Renal cortex interstitium (tissue), 11 donors: ENCODE results near the gene ASB1. TPM values are rescaled to one million over a fixed set of nuclear protein-coding genes. Genes with fewer than 3 reads are reported as not detected.

ENCODE experiments used
- DNase-seq, 11 donors: peaks; one replicate each; pipeline ENCODE4 v3.0.0-alpha.2; 2013; ENCODE audit warnings: low read depth in 9 of 11, low spot score in 4 of 11; ENCODE audit errors: extremely low read depth in 1 of 11
- polyA plus RNA-seq, 3 donors: library from polyadenylated mRNA; unstranded; fragments of 120-200 nt; gene quantifications; one replicate each; pipeline ENCODE4 v1.2.1, GENCODE V29; 2013; ENCODE audit not compliant: insufficient read length in 3 of 3

Gene ASB1
- polyA plus RNA-seq, 3 donors, result 29.2 to 31.1 (median 30.4) TPM

DNA sequence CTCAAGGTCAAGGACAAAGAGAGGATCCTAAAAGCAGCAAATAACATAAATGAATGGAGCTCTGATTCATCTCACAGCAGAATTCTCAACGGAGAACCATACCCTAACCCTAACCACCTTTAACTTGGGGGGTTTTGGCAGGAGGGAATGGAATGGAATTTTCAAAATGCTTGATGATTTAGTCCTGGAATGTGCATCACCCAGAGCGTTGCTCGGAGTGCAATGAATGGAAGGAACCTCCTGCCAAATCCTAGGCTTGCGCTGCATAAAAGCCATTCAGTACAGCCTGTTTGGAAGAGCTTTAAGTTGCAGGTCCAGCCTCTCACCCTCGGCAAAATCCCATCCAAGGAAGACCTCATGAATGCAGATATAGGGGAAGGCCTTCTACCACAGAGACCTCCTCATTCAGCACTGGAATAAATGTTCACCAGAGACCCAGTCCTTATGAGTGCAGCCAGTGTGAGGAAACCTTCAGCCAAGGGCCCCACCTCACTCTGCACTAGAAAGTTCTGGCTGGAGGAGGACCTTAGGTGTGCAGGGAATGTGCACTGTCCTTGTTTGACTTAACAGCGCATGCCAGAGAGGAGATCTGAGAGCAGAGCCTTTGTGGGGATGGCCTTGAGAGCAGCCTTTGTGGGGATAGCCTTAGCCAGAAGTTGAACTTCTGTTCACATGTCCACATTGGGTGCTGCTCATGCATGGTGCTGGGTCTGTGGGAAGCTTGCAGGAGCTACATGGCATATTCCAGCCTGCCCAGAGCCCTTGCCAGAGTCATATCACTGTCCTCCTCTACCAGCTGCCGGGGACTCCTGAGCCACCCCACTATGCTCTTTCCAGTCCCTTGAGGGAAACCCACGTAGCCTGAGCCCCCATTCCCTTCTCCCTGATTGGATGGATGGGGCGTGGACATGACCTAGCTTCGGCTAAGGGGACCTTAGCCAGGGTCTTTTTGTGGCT, 30.5 kb downstream of the ASB1 start:
- no peak for DNase-seq

DNA sequence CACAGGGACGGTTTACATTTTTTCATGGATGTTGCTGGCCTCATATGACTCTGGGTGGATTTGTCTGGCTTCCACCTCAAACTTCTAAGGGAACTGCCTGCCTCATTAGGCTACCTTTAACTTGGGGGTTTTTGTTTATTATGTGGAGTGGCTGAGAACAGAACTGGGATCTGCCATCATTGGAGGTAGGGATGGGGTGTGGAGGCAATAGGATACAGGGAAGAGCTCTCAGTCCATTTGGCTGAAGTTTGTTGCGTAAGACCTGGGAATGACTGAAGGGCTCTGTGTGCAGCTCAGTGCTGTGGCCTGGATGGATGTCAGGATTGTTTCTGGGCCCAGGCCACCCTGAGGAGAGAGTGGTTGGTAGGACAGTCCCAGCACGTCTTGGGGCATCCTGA, 31.2 kb downstream of the ASB1 start:
- DNase-seq, result no peak

DNA sequence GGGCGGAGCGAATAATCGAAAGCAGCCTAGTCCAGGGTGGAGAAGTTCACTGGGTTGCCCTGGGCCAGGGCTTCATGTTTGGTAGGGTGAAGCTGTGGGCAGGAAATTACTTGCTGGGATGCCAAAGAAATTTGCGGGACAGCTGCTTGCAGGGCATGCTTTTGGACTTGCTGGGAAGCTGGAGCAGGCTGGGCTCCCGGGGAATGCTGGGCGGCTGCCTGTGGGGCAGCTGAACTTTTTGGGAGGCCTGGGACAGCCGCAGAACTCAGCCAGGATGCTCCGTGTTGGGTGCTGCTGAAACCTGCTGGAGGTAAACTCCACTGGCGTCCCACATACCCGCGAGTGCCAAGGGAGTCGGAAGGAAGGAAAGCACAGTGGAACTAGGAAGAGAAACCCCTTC, 31.9 kb downstream of the ASB1 start:
- DNase-seq, result no peak

DNA sequence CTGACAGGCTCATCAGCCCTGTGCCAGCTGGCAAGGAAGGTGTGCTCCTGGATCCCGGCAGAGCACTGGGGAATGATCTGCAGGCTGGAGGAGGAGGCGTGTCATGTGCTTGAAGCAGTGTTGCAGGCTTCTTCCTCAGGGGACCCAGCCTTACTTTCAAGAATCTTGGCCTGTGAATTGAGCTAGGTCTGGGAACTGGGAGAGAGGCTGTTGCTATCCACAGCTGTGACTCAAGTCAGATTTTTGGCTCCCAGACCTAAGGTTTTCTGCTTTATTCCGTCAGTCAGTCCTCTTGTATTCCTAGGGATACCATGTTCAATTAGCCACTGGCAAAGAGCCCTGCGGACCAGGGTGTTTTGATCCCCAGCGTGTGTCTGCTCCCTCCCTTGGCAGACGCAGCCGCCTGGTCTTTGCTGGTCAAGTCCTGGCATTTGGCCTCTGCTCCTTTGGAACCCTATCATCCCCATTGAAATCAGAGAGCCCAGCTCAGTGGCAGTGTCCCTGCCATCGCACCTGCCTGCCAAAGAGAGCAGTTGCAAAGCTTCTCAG, 32.4 kb downstream of the ASB1 start:
- DNase-seq, result peak in 2 of 11 donors; percentile 33 to 34

DNA sequence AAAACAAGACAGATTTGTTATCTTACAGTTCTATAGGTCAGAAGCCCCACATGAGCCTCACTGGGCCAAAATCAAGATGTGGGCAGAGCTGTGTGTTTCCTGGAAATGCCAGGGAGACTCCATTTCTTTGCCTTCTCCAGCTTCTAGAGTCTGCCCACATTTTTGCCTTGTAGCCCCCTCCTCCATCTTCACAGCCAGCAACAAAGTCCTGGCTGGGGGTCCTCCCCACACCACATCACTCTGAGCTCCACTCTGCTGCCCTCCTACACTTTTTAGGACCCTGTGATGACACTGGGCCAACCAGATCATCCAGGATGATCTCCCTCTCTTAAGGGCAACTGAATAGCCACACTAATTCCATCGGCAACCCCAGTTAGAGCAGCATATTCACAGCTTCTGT, 34.3 kb downstream of the ASB1 start:
- DNase-seq, result no peak

DNA sequence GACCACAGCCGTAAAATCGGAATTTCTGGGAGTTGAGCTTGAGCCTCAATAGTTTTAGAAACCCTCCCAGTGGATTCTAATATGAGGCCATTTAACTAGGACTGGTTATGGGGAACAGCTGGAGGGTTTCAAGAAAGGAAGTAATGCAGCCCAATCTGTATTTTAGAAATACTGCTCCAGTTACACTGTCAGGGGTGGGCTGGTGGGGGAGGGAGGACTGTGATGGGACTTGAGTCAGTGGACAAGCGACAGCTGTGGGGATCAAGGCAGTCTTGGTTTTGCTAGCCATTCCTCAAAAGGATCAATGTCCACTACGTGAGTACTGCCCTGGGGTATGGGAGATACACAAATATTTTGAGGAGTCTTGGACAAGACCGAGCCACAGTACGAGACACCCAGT, 34.8 kb downstream of the ASB1 start:
- DNase-seq, result peak in 8 of 11 donors; percentile 27 to 75 (median 64)

DNA sequence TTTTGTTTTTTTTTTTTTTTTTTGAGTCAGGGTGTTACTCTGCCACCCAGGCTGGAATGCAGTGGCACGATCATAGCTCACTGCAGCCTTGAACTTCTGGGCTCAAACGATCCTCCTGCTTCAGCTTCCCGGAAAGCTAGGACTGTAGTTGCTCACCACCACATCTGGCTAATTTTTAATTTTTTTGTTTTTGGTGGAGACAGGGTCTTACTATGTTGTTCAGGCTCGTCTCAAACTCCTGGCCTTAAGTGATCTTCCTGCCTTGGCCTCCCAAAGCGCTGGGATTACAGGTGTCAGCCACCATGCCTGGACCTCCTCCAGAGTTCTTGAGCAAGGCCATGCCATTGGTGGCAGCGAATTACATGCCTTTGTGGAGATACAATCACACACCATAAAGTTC, 35.2 kb downstream of the ASB1 start:
- DNase-seq, result no peak

DNA sequence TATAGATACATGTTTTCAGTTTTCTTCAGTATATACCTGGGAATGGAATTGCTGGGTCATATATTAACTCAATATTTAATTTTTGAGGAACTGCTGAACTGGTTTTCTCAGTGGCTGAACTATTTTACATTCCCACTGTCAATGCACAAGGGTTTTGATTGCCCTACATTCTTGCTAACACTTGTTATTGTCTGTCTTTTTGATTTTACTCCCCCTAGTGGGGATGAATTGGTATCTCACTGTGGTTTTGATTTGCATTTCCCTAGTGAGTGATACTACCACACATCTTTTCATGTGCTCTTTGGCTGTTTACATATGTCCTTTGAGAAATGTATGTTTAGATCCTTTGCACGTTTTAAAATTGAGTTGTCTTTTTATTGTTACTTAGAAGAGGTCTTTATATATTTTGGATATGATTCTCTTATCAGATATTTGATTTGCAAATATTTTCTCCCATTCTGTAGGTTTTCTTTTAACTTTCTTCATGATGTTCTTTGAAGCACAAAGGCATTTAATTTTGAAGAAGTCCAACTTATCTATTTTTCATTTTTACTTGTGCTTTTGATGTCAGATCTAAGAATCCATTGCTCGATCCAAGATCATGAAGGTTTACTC, 36.2 kb downstream of the ASB1 start:
- DNase-seq, result no peak

DNA sequence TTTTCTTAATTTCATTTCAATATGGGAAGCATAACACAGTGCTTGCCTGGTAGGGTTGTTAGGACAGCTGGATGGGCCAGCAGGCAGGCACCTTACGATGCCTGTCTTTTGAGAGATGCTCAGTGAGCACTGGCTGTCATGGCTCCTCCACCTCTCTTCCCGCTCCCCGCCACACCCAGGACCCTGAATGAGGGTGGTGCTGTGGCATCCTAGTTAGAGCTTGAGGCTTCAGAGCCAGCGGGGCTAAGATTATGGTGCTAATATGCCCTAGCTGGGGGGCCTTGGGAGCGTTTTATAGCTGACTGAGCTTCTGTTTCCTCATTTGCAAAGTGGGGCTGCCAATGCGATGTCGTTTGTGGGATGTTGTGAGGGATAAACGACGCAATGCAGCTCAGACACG, 37.7 kb downstream of the ASB1 start:
- DNase-seq, result no peak

DNA sequence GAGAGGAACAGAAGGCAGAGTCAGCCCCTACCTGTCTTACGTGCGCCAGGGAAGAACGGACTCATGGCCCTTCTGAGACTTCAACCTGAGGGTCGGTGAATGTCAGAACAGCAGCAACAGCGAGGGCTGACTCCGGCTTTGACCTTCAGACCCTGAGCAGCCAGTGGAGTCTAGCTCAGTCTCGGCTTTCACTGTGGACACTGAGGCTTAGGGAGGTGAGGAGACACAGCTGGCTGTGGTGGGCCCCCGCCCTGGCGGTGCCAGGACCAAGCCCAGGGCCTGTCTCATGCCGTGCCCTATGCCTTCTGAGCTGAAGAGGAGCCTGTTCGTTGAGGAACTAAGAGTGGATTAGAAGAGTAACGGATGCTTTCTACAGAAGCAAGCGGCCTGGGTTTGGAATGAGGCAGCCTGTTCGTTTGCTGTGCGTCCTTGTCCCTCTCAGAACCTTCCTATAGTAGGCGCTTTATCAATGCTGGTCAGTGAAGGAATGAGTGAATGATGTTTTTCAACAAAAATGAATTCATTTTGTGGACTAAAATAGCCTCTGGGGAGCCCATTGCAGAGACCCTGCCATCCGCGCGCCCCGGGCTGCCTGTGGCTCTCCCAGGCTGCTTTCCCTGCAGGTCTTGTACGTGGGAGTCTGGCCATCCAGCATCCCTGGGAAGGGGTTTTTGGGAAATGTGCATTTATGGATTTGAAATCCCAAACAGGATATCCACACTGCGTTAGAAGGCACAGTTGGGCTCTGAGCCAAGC, 38.9 kb downstream of the ASB1 start:
- DNase-seq, result no peak

DNA sequence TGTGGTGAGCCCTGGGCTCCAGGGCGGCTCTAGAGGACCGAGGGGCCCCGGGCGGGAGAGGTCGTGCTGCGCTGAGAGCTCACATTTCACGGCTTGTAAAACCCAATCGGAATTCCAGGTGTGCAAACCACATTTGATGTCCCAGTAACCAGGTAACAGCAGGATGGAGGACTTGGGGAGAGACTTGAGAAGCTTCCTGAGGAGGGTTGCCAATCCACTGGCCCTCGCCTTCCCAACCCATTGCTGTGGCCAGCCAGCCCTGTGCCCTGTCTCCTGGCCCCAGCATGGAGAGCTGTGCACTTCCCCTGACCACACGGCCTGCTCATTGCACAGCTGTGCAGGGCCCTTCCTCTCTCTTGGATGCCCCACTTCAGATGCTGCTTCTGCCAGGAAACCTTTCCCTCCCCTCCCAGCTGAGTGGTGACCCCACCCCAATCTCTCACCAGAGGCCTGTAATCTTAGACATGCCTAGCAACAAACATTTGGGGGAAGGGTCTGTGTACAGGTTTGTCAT, 39.6 kb downstream of the ASB1 start:
- peak in 4 of 11 donors; percentile 17 to 46 (median 30) for DNase-seq

DNA sequence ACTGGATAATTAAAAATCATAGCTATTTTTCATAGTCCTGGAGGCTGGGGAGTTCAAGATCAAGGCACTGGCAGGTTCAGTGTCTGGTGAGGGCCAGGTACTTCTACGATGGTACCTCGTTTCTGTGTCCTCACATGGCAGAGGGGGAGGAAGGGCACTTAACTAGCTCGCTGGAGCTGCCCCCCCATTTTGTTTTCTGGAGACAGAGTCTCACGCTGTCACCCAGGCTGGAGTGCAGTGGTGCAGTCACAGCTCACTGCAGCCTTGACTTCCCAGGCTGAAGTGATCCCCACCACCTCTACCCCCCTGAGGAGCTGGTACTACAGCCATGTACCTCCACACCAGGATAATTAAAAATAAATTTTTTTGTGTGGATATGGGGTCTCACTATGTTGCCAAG, 40.3 kb downstream of the ASB1 start:
- no peak for DNase-seq

DNA sequence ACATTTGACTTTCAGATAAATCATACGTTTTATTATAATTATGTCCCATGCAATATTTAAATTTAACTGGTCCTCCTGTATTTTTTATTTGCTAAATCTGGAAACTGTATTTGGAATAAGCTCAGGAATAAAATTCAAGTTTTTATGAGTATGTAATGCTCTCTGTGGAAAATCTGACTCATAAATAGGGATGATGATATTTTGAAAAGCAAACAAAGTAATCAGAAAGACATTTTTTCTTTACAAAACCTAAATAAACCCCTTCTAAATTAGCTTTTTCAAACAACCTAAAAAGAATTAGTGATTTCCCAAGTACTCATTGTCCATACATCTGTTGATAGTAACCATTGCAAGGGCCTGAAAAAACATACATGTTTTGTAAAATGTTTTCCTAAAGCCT, 41.1 kb downstream of the ASB1 start:
- DNase-seq, result no peak

DNA sequence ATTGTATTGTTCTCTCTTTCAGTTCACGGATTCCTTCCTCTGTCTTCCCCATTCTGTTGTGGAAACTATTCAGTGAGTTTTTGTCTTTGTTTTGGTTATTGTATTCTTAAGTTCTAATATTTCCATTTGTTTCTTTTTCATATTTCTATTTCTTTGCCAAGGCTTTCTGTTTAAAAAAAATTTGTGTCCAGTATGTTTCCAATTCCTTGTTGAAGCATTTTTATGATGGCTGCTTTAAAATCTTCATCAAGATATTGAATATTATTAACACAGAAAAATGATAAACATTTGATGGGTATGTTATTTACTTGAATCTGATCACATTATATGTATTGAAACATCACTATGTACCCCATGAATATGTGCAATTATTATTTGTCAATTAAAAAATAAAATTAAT, 42.4 kb downstream of the ASB1 start:
- no peak for DNase-seq

DNA sequence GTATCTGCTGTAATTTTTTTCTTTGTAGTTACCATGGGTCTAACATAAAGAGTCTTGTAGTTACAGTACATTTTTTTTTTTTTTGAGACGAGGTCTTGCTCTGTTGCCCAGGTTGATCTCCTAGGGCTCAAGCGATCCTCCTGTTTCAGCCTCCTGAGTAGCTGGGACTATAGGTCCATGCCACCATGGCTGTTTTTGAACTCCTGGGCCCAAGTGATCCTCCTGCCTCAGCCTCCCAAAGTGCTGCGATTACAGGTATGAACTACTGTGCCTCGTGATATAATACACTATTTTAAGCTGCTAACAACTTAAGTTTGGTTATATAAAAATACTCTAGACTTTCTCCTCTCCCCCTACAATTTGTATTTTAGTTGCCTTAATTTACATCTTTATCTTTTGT, 46.3 kb downstream of the ASB1 start:
- DNase-seq, result no peak

DNA sequence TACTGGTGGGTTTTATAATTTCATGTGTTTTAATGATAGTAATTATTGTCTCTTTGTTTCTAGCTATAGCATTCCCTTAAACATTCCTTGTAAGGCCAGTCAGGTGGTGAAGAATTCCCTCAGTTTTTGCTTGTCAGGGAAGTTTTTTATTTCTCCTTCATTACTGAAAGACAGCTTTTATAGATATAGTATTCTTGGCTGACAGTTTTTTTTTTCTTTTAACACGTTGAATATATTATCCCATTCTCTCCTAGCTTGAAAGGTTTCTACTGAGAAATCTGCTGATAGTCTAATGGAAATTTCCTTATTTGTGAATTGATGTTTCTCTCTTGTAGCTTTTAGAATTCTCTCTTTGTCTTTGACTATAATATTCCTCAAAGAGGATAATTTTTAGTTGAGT, 46.8 kb downstream of the ASB1 start:
- DNase-seq, result no peak

DNA sequence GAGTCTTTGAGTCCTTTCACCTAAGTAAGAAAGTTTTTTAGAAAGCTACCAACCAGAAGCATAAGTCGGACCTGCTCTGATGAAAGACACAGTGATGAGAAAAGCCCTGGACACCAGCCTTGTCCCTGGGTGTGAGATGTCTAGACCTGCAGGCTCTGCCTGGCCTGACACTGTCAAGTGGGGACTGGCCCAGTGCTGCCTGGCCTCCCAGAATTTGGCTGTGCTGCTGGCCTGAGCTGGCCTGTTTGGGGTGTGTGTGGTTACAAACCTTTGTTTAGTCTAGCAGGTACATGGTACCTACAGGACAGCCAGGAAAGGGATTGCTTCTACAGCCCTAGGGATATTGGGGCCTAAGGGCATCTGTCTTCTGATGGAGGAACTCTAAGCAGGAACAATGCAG, 48.3 kb downstream of the ASB1 start:
- DNase-seq, result no peak

DNA sequence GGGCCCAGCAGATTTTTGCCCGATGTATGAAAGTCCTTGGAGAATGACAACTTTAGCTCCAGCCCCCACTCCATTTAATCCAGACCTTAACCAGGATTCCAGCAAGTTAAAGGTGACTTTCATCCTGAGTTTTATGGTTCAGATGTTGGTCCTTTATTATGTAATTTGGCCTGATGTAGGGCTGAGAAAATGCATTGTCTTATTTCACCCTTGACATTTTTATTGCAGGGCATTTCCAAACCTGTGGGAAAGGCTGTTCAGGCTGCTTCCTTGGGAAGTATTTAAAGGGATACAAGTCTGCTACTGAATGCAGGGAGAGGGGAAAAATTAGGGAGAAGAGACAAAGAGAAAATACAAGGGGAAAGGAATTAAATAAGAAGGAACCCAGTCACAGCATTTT, 48.8 kb downstream of the ASB1 start:
- peak in 4 of 11 donors; percentile 15 to 55 (median 32) for DNase-seq

DNA sequence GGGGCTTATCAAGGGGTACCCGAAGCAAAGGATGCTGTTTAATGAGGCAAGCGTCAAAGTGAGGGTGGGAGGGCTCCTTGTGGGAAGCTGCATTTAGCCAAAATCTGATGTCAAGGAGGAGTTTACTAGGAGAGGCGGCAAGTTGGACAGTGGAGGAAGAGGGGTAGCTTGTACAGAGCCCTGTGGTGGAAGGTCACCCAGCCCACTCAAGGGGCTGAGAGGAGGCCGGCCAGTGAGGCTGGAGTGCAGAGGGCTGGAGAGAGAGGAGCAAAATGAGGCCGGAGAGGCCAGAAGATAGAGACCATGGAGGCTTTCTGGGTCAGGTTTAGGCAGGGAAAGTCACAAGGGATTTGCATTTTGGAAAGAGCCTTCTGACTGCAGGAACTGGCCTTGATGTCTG, 49.5 kb downstream of the ASB1 start:
- no peak for DNase-seq
